ENCODE results near the gene KRTAP19-3. TPM values are rescaled to one million over a fixed set of nuclear protein-coding genes. Genes with fewer than 3 reads are reported as not detected.

Gene KRTAP19-3
- total RNA-seq, 1 donor from 2014 or later: not detected

Other genes starting within 250 kb of the KRTAP19-3 start
- gene KRTAP24-1, start 209.1 kb downstream of the KRTAP19-3 start, total RNA-seq: not detected
- gene KRTAP25-1, start 202.5 kb downstream of the KRTAP19-3 start, total RNA-seq: not detected
- gene KRTAP26-1, start 171.7 kb downstream of the KRTAP19-3 start, total RNA-seq: not detected
- not detected for gene KRTAP27-1, start 154.3 kb downstream of the KRTAP19-3 start, total RNA-seq
- not detected for gene KRTAP23-1, start 143.4 kb downstream of the KRTAP19-3 start, total RNA-seq
- not detected for gene KRTAP13-2, start 119.7 kb downstream of the KRTAP19-3 start, total RNA-seq
- gene KRTAP13-1, start 96.0 kb downstream of the KRTAP19-3 start, total RNA-seq: not detected
- not detected for gene KRTAP13-3, start 66.1 kb downstream of the KRTAP19-3 start, total RNA-seq
- not detected for gene KRTAP13-4, start 61.8 kb downstream of the KRTAP19-3 start, total RNA-seq
- gene KRTAP15-1, start 51.7 kb downstream of the KRTAP19-3 start, total RNA-seq: not detected
- gene KRTAP19-1, start 11.6 kb downstream of the KRTAP19-3 start, total RNA-seq: not detected
- not detected for gene KRTAP19-2, start 4.6 kb downstream of the KRTAP19-3 start, total RNA-seq
- not detected for gene KRTAP19-4, start 5.2 kb upstream of the KRTAP19-3 start, total RNA-seq
- gene KRTAP19-5, start 10.1 kb upstream of the KRTAP19-3 start, total RNA-seq: not detected
- gene KRTAP19-6, start 49.9 kb upstream of the KRTAP19-3 start, total RNA-seq: not detected
- gene KRTAP19-7, start 69.3 kb upstream of the KRTAP19-3 start, total RNA-seq: not detected
- not detected for gene KRTAP22-2, start 98.4 kb upstream of the KRTAP19-3 start, total RNA-seq
- gene KRTAP6-3, start 100.4 kb upstream of the KRTAP19-3 start, total RNA-seq: not detected
- gene KRTAP6-2, start 106.9 kb upstream of the KRTAP19-3 start, total RNA-seq: not detected
- not detected for gene KRTAP22-1, start 109.1 kb upstream of the KRTAP19-3 start, total RNA-seq
- not detected for gene KRTAP6-1, start 121.9 kb upstream of the KRTAP19-3 start, total RNA-seq
- gene KRTAP20-1, start 124.4 kb upstream of the KRTAP19-3 start, total RNA-seq: not detected
- not detected for gene KRTAP20-4, start 128.6 kb upstream of the KRTAP19-3 start, total RNA-seq
- gene KRTAP20-2, start 143.2 kb upstream of the KRTAP19-3 start, total RNA-seq: not detected
- not detected for gene KRTAP20-3, start 150.9 kb upstream of the KRTAP19-3 start, total RNA-seq
- gene KRTAP21-3, start 226.8 kb upstream of the KRTAP19-3 start, total RNA-seq: not detected

Data from sciatic nerve (tissue), 1 donor.